GM03348 (cell line): Measurements from ENCODE around the gene TSPEAR.

Source experiments
- DNase-seq: peaks from one replicate; pipeline ENCODE4 v3.0.0; 2012; ENCODE audit warnings: low spot score

Gene TSPEAR

DNA sequence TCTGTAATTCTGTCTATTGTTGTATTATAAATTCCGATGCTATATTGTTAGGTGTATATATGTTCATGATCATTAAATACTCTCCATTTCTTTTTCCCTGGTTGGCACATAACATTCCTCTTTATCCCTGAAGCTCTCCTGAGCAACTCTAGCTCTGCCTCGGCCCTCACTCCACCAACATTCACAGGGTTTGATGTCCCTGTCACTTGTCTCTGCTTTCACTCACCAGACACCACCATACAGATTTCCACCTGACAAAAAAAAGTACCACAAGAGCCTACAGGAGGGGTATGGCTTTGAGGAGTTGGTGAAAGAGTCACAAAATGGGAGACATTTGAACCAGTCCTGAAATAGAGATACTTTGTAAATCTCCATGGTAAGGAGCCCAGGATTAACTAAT, 8.8 kb upstream of the TSPEAR start:
- no peak for DNase-seq

DNA sequence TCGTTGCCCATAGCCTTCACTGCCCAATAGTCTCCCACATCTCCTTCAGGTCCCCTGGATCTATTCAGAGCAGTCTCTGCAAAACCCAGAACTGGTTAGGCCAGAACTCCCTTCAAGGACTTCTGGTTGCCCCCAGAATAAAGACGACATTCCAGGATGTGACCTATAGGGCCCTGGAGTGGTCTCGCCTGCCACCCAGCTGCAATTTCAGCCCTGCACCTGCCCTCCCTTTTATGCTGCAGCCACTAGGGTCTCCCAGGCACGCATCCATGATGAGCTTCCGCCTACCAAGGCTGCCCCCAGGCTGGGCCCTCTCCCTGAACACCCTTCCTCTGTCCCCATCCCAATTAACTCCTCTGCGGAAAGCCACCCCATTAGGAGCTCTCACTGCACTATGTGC, 7.2 kb upstream of the TSPEAR start:
- DNase-seq, result no peak

DNA sequence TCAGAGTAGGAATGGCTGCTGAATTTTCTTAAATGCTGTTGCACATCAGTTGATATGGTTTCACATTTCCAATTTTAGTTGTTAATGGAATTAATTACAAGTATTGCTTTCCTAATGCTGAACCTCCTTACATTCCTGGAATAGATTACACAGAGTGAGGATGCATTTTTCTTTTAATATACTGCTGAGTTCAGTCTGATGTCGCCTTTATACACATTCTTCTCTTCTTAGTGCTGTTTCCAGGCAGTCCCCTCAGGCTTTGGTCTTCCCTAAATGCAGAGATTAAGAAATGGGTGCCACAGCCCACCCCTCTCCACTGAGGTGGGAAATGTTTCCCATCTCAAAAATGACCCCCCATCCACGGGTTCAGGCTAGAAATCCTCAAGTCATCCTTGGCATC, 6.7 kb upstream of the TSPEAR start:
- DNase-seq, result no peak

DNA sequence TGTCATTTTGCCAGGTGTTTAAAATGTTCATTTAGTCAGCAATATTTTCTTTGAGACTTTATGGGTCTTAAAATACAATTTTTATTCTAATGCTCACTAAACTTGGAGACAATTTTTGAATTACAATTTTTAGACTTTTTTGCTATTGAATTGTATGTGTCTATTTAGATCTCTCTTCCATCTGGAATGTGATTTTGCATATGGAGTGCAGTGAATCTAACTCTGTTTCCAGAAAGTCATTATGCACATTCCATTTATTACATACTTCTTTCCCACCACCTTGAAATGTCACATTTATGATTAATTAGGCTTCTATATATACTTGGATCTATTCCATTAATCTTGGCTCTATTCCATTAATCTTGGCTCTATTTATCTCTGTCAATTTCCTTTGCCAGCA, 5.6 kb upstream of the TSPEAR start:
- no peak for DNase-seq

DNA sequence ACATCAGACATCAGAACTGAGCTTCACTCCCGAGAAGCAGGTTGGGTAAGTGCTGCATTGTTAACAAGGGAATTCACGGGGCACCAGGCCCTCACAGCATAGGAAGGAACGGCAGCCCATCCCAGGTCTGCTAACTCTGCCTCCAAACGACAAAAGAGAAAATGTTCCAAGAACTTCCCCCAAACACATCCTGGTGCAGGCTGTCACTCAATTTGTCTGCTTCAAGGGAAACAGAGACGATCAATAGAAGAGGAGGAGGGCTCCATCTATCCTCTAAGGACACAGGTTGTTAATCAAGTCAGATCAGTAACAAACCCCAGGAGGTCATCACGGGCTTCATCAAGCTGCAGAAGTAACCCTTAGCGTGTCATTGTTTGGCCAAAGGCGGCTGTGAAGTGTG, 3.5 kb upstream of the TSPEAR start:
- no peak for DNase-seq

DNA sequence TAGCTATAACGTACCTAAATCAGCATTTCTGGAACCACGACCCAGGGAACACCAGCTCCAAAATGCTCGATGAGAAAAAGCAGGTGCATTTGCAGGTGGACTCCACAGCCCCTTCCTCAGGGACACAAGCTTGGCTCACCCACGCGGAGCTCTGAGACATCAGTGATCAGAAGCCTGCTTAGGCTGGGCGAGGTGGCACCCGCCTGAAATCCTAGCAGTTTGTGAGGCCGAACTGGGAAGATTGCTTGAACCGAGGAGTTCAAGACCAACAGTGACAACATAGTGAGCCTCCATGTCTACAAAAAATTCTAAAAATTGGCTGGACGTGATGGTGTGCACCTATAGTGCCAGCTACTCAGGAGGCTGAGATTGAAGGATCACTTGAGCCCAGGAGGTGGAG, 2.5 kb upstream of the TSPEAR start:
- no peak for DNase-seq

DNA sequence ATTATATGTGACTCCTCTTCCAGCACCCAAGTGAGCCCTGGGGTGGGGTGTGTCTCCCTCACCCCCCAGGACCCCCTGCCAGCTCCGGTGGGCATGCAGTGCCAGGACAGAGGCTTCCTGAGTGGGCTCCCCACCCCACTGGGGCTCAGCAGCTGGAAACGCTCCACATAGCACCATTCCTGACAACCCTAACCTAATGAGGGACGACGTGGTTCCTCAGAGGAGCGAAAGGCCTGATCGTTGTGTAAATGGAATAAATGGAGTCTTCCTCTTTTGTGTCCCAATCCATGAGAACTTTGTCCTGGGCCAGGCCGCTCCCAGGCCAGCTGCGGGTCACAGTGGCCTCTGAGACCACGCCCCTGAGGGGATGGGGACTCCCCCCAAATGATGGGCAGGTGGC, 1.8 kb upstream of the TSPEAR start:
- DNase-seq, result no peak

DNA sequence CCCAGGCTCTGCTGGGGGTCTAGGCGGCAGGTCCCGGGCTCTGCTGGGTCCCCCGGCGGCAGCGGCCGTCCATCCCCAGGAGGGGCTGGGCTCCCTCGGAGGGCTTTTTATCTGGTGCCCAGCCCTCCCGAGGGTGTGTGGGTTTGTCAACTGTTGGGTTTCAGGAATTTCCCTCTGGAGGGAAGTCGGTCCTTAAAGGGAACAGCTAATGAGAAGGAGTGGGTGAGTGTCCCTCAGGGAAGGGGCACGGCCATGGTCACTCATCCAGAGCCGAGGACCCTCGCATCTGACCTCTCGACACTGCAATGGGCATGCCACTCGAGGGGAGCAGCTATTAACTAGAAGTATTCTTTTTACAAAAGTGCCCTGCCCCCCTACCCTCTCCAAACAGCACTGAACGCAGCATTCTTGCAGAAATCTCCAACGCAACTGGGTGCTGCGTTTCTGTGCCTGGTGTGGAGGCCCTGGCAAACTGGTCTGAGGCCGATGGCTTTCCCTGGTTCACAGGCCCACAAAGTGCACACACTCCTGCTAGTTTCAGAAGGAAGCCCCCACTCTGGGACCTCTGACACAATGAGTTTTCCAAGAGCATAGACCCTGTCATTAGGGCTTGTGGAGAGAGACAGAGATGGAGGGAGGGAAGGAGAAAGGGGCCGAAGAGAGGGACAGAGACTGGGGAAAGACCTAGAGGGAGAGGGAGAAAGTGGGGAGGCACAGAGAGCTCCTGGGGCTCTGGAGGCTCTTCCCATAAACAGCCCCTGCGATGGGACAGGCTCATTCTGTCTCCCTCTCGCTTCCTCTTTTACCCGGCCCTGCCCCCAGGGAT, 1.0 kb upstream of the TSPEAR start:
- DNase-seq, result no peak

DNA sequence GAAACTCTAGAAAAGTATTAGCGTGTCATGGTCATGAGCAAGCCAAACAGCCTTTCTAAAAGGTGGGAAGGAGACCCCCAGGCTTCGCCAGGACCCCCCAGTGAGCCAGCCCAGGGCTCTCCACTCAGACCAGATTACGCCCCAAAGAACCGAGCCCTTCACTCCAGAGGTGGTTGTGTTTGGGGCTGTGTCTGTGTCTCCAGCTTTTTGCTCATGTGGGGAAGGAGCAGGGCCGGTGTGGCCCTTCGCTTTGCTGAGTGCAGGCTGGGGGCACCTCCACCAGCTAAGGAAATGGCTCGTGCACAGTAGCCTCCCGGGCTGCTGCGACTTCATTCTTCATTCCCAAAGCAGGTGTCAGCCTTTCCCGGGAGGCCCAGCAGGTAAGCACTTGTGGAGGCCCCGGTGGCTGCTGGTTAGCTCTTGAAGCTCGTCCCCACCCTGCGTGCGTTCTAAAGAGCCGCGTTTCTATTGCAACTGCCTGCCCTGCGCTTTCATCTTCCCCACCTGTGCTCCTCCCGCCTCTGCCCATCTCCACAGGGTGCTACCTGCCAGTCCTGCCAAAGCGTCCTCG, 531 bp downstream of the TSPEAR start:
- DNase-seq, result no peak

DNA sequence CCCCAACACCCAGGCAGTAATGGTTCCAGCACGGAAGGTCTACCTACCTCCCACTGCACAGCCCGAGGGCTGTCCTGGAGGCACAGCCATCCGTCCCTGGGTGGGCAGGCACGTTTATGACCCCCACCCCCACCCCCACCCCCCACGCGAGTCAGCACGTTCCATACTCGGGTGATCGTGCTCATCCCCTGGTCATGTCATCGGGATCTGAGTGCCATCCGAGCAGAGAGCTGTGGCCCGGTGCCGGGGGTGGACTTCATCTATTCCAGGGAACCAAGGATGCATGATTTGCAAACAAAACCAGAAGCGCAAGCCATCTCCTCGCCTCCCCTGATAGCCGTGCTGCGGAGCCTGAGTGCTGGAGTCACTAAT, 1.1 kb downstream of the TSPEAR start:
- no peak for DNase-seq

DNA sequence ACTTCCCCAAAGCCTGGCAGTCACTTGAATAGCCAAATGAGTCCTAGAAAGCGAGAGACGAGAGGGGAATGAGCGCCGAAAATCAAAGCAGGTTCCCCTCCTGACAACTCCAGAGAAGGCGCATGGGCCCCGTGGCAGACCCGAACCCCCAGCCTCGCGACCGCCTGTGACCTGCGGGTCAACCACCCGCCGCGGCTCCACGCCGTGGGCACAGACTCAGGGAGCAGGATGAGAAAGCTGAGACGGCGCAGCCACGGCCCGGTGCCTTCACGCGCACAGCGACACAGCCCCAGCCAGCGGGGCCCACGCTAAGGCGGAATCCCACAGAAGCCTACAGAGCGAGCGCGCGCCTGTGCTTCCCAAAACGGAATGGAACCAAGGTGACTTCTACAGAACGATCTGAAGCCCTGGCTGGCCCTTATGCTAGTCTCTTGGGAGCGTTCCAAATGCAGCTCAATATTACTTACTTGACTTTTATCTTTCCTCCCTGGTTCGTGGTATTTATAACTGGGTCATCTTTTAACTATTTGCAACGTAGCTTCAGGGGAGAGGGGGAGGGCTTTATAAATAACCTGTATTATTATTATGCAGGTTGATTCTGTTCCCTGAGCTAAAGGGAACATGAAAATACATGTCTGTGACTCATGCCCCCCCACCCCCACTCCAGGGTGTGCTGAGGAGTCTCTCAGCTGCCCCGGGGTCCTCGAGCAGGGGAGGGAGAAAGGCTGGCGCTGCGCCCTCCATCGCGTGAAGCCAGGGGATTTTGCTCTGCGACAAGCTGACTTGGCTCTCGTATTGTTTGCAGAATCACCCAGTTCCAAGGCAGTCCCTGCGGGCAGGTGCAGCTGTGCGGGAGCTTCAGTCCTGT, 1.7 kb downstream of the TSPEAR start:
- DNase-seq, result no peak

DNA sequence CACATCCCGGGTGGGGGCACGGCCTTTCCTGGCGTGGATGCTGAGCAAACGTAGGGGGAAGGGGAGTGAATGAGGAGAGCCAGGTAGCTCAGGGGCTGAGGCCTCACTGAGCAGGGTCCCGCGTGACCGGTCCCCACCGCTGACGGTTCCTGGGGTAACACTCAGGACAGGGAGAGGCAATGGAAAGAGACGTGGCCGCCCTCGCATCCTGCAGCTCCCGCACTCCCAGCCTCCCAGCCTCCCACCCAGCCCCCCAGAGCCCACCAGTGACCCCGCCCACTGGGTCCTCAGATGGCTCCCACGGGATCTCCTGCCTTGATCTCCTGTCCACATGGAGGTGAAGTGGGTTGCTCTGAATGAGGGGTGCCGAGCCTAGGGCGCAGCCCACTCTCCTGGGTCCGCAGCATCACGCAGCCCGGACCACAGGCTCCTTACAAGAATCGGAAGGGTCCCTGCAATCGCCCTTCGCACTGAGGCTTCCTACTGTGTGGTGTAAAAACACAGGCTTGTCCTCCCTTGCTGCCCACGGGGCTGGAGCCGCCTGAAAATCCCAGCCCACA, 2.4 kb downstream of the TSPEAR start:
- no peak for DNase-seq

DNA sequence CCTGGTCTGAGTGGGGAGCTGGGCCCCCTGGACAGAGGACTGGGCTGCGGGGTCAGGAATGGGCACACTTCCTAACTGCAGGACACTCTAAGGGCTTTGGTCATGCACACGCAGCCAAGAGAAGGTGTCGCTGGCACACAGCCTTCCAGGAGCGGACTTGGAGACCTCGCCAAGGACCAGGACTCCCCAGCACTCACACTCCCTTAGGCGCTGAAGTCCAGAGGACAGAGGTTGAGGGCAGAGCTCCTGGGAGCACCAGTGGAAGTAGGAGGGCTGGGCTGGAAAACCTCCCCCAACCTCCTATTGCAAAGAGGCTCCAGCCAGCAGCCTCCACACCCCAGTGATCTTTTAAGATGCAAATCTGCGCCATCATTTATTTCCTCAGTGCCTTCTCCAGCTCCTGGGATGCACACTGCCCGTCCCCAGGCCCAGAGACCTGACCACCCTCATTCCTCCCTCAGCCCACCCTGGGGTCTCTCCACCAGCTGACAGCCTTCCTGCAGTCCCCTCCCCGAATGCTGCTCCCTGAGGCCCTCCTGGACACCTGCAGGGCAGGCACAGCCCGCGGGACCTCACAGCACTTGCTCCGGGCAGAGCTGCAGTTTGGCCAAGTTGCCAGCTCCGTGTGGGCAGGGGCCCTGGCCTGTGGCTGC, 3.0 kb downstream of the TSPEAR start:
- peak; percentile 14 for DNase-seq

DNA sequence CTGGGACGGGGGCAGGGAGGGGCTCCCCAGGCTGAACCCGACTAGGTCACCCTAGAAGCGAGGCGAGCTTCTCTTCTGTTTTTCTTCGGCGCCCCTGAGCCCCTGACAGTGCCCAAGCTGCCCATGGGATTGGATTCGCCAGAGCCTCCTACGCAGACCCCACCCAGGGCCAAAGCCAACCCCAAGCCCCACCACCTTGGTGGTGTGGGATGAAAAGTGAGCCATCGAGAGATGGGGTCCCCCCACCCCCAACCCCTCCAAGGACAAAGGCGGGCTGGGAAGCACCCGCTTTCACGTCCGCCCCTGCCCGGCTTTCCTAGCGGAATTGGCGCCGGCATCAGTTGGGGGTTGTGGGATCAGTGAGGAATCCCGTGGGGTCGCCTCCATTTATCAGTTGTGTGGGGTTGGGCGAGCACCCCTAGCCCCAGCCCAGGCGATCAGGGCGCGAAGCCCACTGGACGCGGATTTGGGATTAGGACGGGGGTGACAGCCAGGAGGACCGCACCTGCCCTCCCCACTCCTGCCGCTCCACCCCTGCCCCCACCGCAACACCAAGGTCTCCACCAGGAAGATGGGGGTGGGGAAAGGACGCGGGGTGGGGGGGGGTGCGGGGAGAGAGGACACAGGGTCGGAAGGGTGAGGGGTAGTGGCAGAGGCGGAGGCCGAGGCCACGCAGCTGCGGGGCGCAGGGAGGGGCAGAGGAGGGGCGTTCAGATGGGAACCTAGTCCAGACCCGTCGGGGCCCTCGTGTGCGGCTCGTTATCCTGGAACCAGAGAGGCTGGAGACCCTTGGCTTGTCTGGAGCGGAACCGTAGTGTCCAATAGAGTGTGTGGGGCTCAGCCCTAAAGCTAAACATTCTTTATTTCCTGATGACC, 4.4 kb downstream of the TSPEAR start:
- peak; percentile 7 for DNase-seq

DNA sequence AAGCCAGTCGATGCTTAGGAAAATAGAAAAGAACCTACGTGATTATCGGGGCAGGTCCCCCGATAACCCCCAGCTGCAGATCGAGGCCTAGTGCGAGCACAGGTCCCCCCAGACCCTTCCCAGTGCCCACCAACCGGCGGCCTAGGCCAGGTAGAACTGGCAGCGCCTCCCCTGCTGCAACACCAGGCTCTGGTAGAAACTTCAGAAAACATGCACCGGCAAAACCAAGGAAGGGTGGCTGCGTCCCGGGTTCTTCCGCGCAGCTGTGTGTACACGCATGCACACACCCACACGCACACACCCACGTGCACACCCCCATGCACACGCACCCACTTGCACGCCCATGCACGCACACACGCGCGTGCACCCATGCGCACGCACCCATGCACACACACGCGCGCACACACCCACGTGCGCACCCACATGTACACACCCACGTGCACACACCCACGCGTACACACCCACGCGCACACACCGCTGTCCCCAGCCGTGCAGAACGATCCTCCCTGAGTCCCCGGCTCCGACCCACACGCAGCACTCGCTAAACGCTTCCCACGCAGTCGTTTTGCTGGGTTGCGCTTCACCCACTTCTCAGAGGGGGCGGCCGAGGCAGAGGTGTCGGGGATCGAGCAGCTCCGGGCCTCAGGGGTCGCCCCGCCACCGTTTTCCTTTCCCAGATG, 5.2 kb downstream of the TSPEAR start:
- DNase-seq, result no peak

DNA sequence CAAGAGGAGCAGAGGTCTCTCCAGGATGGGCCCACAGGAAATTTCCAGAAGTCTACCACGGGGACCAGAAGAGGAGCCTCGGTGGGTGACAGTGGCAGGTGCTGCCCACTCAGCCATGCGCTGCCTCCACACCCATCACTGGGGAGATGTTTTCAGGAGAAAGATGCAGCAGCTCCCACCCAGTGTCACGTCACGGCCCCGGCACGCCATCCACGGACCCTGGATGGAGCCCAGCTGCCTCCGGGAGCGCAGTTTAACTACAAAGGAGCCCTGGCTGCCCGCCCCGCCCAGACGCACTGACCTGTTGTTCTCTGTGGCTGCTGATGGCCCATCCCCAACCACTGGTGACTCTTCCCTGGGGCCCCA, 6.8 kb downstream of the TSPEAR start:
- DNase-seq, result no peak

DNA sequence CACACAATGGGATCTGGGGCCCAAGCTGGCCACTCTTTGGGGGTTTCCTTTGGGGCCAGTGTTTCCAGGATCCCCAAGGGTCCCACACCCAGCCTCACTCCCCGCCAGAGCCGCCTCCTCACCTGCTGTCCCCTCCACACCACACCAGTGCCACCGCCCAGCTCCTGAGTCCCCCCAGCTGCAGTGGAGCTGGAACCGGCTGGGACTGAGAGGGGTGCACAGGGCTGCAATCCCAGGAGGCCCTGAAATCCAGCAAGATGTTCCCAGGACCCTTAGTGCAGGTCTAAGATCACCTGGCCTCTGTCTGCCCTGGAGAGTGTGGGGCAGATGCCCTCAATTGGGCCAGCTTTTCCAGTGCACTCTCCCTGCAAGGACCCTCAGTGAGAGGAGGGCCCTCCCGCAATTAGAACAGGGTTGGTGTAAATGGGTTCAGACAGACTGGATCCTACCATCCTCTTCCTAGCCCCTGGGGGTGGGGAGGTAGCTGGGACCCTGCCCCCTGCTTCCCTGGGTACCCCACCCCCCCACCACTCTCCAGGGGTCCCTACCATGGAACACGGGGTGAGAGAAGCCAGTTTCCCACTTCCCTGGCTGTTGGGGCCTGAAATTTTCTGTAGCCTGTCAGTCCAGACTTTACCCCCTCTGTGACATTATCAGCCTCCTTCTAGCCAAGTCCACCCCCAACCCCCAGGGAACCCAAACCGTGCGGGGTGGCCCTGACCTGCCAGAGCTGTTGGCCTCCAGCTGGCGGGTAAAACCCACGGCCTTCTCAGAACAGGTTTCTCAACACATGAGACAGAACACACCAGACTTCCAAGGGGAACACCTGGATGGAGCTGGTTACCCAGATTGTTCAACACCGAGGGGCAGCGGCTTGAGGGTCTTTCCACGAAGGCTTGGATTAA, 7.4 kb downstream of the TSPEAR start:
- no peak for DNase-seq

DNA sequence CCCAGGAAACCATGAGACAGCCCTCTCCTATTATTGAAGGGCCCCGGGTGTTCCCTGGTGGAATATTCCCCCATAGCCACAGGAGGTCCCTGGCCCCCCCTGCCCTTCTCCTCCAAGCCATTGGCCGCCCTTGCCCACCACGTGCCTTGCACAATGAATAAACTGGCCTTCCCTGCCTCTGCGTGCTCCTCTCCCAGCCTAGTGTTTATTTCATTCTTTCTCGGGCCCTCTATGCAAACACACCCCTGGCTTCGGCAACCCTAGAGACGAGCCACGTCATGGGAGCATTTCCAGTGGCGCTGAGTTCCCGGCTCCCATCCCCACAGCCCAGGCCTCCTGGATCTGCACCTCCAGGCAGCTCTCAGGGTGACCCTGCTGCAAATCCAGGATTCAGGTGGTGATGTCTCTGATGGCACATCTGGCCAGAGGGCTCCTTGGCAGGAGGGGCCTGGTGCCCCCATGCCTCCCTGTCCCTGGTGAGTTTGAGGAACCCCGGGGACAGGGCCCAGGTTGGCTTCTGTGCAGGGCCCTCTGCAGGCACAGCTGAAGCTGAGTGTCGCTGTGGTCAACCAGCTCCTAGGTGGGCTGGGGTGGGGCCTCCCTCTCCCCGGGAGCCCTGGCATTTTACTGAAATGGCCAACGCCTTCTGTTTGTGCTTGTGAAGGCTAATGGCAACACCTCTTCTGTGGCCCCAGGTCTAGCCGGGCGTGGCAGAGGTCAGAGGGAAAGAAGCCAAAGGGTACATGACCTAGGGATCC, 8.2 kb downstream of the TSPEAR start:
- no peak for DNase-seq
